Measurements from ENCODE around the gene SPAG8.

- TF ChIP-seq CTCF (IDR thresholded peaks at IDR 0.05; ENCODE audit: low read depth, low read length, poor library complexity, severe bottlenecking) (no peak), EZH2phosphoT487 (IDR thresholded peaks at IDR 0.05; ENCODE audit: borderline replicate concordance, low read length) (no peak)
Observed at GRCh38 chr9:35769763-35770162, 42.3 kb downstream of the SPAG8 start.

All from DOHH2 (cell line).